SK-MEL-5 (cell line): ENCODE measurements around the gene PCDH19. TPM values are rescaled to one million over a fixed set of nuclear protein-coding genes. Genes with fewer than 3 reads are reported as not detected.
"Not testable (repeated sequence)": the region's sequence is repeated elsewhere in the genome, so short reads cannot be mapped to it uniquely, and the experiment has no call there.

Experiments used
- DNase-seq: peaks from one replicate; pipeline ENCODE4 v3.0.0-alpha.2; 2016; ENCODE audit warnings: low read depth, low spot score
- in situ Hi-C: cut with HindIII; loops from 2 replicates; pipeline ENCODE4 v1.10.0; 2016; ENCODE audit warnings: low sequenced_read_pairs, high pct_unique_total_duplicates, low pct_unique_long_range_greater_than_20kb
- polyA plus RNA-seq, 2 experiments: library from polyadenylated mRNA; depleted of rRNA; stranded (reverse); fragments of >200 nt; gene quantifications; 2 replicates each; pipeline ENCODE4 v1.2.3, GENCODE V29; 2015
- total RNA-seq: library from RNA; depleted of rRNA; stranded (reverse); fragments of >200 nt; shearing (Covaris generic); gene quantifications from 2 replicates; pipeline ENCODE4 v1.2.3, GENCODE V29; 2014; rRNA removed

PCDH19 gene, protein sequence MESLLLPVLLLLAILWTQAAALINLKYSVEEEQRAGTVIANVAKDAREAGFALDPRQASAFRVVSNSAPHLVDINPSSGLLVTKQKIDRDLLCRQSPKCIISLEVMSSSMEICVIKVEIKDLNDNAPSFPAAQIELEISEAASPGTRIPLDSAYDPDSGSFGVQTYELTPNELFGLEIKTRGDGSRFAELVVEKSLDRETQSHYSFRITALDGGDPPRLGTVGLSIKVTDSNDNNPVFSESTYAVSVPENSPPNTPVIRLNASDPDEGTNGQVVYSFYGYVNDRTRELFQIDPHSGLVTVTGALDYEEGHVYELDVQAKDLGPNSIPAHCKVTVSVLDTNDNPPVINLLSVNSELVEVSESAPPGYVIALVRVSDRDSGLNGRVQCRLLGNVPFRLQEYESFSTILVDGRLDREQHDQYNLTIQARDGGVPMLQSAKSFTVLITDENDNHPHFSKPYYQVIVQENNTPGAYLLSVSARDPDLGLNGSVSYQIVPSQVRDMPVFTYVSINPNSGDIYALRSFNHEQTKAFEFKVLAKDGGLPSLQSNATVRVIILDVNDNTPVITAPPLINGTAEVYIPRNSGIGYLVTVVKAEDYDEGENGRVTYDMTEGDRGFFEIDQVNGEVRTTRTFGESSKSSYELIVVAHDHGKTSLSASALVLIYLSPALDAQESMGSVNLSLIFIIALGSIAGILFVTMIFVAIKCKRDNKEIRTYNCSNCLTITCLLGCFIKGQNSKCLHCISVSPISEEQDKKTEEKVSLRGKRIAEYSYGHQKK (N-terminal part only)
- not detected in 2 replicates for total RNA-seq
- 0.01 and 0.03 TPM in 2 replicates for polyA plus RNA-seq (2015; cell fraction: cytosol; rRNA removed)
- not detected in 2 replicates for polyA plus RNA-seq (2015; cell fraction: nucleus; rRNA removed)

DNA sequence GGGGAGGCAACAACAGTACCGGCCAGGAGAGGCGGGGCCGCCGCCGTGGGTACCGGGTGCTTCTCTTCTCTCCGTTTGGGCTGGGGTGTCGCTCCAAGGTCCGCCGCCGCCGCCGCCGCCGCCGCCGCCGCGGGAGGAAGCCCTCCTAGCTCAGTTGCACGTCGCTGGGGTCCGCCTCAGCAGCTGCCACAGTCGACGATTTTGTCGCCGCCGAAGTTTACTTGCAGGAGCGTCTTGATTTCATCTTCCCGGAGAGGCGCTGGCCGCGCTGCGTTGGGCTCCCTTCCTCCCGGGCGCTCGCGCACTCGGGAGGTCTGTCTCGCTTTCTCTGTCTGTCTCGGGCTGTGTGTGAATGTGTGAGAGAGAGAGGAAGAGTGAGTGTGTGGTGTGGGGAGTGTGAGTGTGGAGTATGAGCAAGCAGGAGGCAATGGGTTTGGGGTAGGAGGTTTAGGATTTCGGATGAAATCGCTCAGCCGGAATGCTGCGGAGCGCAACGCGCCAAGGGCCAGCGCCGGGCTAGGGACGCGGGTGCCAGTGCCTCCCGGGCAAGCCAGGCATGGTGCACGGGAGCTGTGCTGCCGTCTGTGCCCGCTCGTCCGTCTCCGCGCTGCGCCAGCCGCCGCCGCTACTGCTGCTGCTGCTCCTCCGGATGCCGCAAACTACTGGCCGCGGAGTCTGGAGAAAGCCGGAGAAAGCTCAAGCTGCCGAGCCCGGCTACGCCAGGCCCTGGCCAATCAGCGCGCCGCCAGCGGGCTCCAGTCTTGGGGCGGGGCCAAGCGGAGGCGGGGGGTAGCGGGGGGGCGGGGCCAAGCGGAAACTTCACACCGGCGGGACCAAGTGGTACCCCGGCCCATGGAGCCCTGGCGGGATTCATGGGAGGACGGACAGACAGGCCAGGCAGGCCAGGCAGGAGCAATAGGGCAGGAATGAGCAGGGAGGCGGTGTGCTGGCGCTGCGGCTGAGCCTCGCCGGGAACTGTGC, at the start of gene PCDH19:
TSS of gene PCDH19 (minus strand) at position 664 of the 981 bp plus-strand sequence. CDS start 1,676 bp downstream, outside the sequence.
- DNase-seq, result peak; percentile 60
- in situ Hi-C loops, result no loop called here

DNA sequence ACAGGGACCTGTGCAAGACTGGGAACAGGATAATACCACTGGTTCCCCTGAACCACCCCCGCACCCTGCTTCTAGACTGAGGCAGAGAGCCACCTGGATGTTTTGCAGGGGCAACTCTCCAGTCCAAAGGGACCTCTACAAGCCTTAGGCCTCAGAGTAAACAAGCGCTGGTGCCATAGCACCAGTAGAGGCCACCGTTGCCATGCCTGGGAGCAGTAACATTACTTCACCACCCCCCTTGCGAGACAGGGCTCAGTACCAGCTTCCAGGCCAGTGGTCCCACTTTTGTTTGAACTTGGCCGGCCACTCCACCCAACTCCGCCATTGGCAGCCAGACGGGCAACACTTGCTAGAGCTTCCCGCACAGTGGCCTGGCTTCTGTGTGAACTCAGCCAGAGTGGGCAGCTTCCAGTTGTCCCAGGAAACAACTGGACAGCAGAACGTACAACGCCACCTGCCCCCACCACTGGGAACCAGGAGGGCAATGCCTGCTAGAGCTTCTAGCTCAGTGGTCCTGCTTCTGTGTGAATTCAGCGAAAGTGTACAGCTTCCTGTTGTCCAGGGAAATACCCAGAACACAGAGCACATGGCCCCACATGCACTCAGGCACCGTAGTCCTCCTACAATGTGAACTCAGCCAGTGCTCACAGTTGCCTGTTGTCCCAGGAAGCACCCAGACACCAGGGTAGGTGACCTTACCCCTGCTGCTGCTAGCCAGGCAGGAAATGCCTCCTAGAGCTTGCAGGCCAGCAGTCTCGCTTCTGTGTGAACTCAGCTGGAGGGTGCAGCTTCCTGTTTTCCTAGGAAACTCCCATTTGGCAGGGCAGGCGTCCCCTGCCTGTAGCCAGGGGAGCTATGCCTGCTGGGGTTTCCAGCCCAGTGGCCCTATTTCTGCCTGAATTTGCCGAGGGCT, 39.9 kb upstream of the PCDH19 start:
- in situ Hi-C loops, result no loop called here
- no peak for DNase-seq

DNA sequence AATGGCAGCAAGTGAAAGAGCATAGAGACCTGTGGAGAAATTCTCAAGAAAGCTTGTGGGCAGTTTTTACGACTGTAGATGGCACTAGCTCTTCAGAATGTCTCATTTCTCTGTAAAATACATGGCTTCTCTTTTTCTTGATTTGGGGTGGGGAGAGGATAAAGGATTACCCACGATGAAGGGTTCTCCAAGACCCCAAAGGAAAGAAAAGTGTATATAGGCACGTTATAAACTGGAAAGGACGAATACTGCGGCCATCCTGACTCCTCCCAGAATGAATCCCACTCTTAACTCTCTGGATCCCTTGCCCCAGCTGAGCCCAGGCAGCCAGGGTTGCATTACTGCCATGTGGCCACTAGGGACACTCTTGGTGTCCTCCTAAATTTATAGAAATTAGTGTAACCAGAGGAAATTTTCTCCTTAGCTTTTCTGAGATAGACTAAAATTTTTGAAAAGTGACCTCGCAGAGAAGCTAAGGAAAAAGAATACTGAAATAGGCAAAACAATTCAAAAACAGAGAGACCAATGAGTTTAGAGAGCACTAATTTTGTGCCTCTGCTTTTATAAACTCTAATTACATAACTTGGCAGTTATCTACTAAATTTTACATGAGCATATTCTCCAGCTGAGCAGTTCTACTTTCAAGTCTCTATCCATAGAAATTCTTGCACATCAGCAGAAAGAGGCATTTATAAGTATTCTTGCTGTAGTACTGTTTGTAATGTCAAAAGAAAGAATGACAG, 37.8 kb upstream of the PCDH19 start:
- in situ Hi-C loops, result no loop called here
- DNase-seq, result peak; percentile 59

DNA sequence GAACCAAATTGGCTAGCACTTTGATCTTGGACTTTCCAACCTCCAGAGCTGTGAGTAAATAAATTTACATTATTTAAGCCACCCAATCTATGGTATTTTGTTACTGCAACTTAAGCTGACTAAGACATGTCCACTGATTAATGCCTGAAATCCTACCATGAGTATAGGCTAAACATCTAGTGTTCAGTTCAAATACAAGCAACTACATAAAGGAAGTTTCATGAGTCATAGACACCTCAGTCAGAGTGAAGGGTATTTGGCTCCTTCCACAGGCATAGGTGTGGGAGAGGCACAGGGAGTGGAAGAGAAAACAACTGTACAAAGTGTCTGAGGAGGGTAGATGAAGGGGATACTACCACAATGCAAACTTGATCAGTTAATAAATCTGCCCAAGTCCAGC, 35.5 kb upstream of the PCDH19 start:
- DNase-seq, result no peak
- in situ Hi-C loops, result no loop called here

DNA sequence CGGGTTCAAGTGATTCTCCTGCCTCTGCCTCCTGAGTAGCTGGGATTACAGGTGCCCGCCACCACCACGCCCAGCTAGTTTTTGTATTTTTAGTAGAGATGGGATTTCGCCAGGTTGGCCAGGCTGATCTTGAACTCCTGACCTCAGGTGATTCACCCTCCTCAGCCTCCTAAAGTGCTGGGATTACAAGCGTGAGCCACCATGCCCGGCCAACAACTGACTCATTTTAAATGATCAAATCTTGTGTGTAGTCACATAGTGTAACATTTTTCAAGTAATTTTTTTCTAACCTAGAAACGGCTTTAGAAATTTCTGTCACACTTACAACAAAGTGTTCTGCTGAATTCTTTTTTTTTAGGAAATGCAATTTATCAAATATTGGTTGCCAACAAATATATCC, 31.2 kb upstream of the PCDH19 start:
- DNase-seq, in situ Hi-C loops: not testable (repeated sequence)

DNA sequence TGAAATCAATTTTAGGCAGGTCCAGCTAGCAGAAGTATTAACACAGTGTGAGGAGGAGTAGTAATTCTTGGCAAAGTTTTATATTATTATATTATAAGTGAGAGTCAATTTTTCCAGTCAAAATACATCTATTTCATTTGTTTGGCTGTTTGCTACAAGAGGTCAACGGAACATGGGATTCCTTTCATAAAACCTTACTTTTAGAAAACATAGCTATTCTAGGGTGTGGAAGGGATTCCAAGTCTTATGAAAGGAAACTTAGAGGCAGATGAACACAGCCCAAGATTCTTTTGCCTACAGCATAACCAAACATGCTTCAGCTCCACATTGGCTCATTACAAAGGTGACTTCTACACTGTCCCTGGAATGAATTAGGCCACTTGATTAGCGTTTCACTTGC, 29.9 kb upstream of the PCDH19 start:
- no peak for DNase-seq
- in situ Hi-C loops, result no loop called here

DNA sequence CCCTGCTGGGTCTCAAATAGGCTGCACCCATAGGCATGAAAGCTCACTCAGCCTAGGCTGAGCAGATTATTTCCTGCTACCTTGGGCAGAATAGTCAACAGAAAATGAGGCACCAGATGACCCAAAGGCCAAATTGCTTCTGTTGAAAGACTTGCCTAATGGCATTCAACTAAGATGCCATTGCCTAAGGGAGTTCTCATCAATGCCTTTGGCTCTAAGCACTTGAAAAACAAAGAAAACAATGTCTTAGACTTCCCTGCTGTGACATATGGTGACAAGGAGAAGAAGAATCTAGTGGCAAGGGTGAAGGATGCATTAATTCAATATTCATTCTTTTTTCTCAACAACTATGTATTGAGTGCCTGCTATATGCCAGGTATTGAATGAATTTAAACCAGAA, 25.7 kb upstream of the PCDH19 start:
- in situ Hi-C loops, result no loop called here
- no peak for DNase-seq

DNA sequence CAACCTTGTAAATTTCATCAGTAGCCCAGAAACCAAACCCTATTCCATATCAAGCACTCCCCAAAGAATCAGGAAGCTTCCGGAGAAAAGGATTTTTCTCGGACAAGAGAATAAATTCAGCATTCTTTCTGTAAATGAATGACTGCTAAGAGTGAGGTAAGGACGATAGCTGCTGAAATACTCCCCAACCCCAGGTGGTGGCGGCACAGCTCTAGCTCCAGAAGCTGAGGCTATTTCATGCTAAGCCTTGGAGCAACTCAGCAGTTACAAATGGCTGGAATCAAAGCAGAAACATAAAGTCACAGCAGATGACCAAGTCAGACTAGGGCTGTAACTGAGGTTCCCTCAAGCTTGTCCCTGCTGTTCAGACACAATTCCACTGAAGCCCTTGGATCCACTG, 13.9 kb upstream of the PCDH19 start:
- in situ Hi-C loops, result no loop called here
- peak; percentile 45 for DNase-seq

DNA sequence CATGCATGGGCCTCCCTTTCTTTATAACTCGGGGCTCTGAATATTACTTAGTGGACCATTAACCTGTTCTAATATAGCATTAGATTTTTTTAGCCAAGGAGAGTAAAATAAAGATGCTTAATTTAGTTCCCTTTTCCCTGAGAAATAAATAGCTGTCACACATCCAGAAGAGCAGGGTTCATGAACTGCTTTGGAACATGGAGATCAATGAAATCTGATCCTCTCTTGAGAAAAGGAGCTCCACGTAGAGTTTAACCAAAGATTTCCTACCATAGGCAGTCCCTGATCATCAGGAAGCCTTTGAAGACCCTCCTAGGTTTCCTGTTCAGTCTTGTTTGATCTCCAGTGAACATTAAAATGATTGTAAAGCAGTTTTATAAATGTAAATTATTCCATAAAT, 8.5 kb upstream of the PCDH19 start:
- in situ Hi-C loops, result no loop called here
- DNase-seq, result no peak

DNA sequence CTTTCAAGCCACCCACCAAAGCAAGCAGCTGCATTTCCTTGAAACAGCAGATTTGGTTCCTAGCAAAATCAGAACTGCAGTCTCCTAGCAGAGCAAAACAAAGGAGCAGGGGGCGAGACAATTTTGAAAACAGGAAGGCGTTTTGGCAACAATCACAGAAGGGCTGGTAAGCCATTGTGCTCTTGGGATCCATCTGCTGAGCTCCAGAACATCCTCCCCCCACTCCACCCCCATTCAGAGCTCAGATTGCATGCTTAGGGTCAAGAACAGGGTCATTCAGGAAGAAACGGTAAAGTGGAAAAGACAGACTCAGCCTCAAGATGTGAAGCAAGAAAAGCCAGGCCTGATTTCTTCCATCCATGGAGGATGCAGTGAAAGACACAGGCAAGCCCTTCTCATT, 7.6 kb upstream of the PCDH19 start:
- in situ Hi-C loops, result no loop called here
- no peak for DNase-seq

DNA sequence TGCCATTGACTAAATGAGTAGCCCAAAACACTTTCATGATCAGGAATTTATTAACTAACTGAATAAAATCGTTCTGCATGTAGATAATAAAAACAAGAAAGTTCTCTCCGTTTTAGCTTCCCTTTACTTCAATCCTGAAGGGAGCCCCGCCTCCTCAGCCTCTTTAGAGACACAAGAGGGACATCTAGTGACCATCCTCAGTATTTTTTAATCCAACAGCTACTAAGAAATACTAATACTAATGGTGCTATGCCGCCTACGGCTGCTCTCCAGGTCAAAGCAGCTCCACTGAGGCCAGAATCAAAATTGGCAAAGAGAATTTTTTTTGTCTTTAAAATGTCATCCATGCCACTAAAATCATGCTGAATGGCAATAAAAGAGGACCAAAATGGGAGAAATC, 3.2 kb upstream of the PCDH19 start:
- peak; percentile 70 for DNase-seq
- in situ Hi-C loops, result no loop called here

DNA sequence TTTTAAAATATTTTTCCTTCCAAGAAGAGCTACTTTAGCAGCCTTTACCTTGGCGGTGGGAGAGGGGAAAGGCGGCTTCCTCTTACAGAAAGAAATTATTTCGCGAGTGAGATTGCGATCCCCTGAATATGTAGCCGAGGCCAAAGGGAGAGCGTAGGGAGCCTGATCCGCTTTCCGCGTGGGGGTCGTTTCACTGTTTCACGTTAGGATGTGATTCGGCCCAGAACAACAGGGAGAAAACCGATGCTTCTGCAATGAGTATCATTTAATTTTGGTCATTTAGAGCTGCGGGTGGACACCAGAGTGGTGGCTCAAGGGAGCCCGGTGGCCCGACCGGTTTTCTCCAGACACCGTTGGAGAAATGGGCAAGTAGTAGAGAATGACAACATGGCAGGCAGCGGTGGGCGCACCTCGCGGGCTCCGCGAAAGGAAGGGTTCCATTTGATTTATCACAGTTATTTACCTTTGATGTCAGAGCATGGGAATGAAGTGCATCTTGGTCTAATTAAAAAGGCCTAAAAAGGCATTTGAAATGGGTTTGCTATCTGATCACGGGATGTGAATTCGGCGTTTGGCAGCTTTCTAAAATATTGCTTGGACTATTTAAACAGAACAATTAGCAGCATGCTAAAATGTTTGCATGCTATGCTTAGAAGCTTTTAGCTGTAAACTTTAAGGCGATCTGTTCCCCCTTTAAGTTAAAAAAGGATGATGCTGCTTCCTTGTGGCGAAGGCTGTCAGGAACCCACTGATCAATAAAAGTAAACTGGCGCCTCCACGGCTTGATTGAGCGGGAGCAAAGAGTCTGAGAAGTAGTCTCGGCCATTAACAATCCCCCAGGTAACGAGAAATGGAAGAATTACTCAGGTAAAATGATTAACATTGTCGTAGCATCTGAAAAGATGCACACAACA, 2.0 kb upstream of the PCDH19 start:
- in situ Hi-C loops, result no loop called here
- no peak for DNase-seq

DNA sequence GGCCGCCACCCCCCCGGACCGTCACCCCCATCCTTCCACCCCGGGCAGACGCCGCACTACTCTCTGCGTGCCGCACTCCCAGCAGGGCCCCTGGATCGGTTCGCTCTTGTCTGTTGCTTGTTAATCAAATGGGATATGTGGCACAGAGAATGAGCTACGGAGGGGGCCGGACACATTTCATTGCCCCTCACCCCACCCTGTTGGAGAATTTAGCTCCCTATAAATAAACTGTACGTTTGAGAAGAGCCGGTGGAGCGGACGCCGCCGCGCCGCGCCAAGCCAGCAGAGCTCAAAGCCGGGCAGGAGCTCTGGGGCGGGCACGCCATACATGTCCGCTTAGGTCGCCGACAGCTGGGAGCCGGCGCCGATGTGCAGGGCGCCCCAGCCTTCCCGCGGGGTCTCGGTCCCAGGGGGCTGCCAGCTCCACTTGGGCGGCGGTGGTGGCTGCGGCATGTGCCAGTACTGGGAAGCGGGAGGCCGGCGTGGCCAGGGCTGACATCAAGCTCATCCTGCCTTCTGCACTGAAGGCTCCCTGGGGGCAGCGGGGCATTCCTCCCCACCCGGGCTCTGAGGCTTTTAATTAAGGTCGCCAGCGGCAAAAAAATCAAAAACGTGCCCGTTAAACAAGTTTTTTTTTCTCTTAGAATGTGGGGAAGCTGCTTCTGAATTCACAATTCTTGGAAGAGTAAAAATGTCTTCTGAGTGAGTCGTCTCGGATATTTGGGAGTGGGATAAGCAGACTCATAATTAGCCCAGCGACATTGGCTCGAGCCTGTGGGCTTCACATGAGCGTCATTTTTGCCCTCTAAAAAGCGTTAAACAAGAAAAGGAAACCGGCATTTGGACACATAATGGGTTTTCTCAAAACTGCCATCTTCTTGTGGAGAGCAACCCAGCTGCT, 1.1 kb upstream of the PCDH19 start:
- no peak for DNase-seq
- in situ Hi-C loops, result no loop called here
